ENCODE results near the gene TXNRD1.
"Not testable (repeated sequence)": the region's sequence is repeated elsewhere in the genome, so short reads cannot be mapped to it uniquely, and the experiment has no call there.

TXNRD1 gene

GRCh38 chr12:104218506-104218905 lies 2.9 kb downstream of the TXNRD1 start:
- H3K4me1 ChIP-seq (ENCODE audit: control insufficient read depth in 1 of 2, insufficient read depth in 2 of 2, low read length in 2 of 2): peaks cover 13 to 18% of the 10 kb centered on the region in 2 donors
- not testable (repeated sequence) for H3K36me3 ChIP-seq (ENCODE audit: control insufficient read depth in 1 of 2, insufficient read depth in 2 of 2, low read length in 2 of 2); H3K27ac ChIP-seq (ENCODE audit: low read depth, low read length); H3K27me3 ChIP-seq (ENCODE audit: control insufficient read depth in 1 of 2, insufficient read depth in 2 of 2, low read length in 2 of 2); H3K9ac ChIP-seq (ENCODE audit: low read depth in 1 of 2, low read length in 2 of 2); H3K4me3 ChIP-seq (ENCODE audit: low read depth in 1 of 2, low read length in 2 of 2); H3K9me3 ChIP-seq (ENCODE audit: control insufficient read depth in 1 of 2, low read length in 2 of 2)

- no peaks in the 10 kb centered on the region for H3K36me3 ChIP-seq (ENCODE audit: control insufficient read depth in 1 of 2, insufficient read depth in 2 of 2, low read length in 2 of 2)
- H3K9me3 ChIP-seq (ENCODE audit: control insufficient read depth in 1 of 2, low read length in 2 of 2): no peaks in the 10 kb centered on the region
- peaks cover 16 to 23% of the 10 kb centered on the region in 2 donors for H3K4me1 ChIP-seq (ENCODE audit: control insufficient read depth in 1 of 2, insufficient read depth in 2 of 2, low read length in 2 of 2)
- no peaks in the 10 kb centered on the region for H3K27me3 ChIP-seq (ENCODE audit: control insufficient read depth in 1 of 2, insufficient read depth in 2 of 2, low read length in 2 of 2)
- peak overlapping the region; percentile 23 for H3K27ac ChIP-seq (ENCODE audit: low read depth, low read length)
- no peak overlapping the region for H3K4me3 ChIP-seq (ENCODE audit: low read depth in 1 of 2, low read length in 2 of 2)
- no peak overlapping the region for H3K9ac ChIP-seq (ENCODE audit: low read depth in 1 of 2, low read length in 2 of 2)
These were observed 3.4 kb downstream of the TXNRD1 start for GRCh38 chr12:104218935-104219334.

GRCh38 chr12:104219361-104219892 lies 3.8 kb downstream of the TXNRD1 start:
- H3K9ac ChIP-seq (ENCODE audit: low read depth in 1 of 2, low read length in 2 of 2): no peak overlapping the region
- no peaks in the 10 kb centered on the region for H3K36me3 ChIP-seq (ENCODE audit: control insufficient read depth in 1 of 2, insufficient read depth in 2 of 2, low read length in 2 of 2)
- no peak overlapping the region for H3K27ac ChIP-seq (ENCODE audit: low read depth, low read length)
- H3K4me1 ChIP-seq (ENCODE audit: control insufficient read depth in 1 of 2, insufficient read depth in 2 of 2, low read length in 2 of 2): peaks cover 16 to 23% of the 10 kb centered on the region in 2 donors
- H3K9me3 ChIP-seq (ENCODE audit: control insufficient read depth in 1 of 2, low read length in 2 of 2): no peaks in the 10 kb centered on the region
- H3K27me3 ChIP-seq (ENCODE audit: control insufficient read depth in 1 of 2, insufficient read depth in 2 of 2, low read length in 2 of 2): no peaks in the 10 kb centered on the region
- peak overlapping the region in 1 of 2 donors; percentile 37 for H3K4me3 ChIP-seq (ENCODE audit: low read depth in 1 of 2, low read length in 2 of 2)

GRCh38 chr12:104219908-104220404 lies 4.4 kb downstream of the TXNRD1 start:
- Histone ChIP-seq H3K9ac (ENCODE audit: low read depth in 1 of 2, low read length in 2 of 2) (no peak overlapping the region), H3K27me3 (ENCODE audit: control insufficient read depth in 1 of 2, insufficient read depth in 2 of 2, low read length in 2 of 2) (no peaks in the 10 kb centered on the region), H3K4me1 (ENCODE audit: control insufficient read depth in 1 of 2, insufficient read depth in 2 of 2, low read length in 2 of 2) (peaks cover 16 to 23% of the 10 kb centered on the region in 2 donors), H3K36me3 (ENCODE audit: control insufficient read depth in 1 of 2, insufficient read depth in 2 of 2, low read length in 2 of 2) (no peaks in the 10 kb centered on the region), H3K27ac (ENCODE audit: low read depth, low read length) (peak overlapping the region; percentile 53), H3K4me3 (ENCODE audit: low read depth in 1 of 2, low read length in 2 of 2) (peak overlapping the region; percentile 25 to 37), H3K9me3 (ENCODE audit: control insufficient read depth in 1 of 2, low read length in 2 of 2) (no peaks in the 10 kb centered on the region)

GRCh38 chr12:104220931-104221330 lies 5.4 kb downstream of the TXNRD1 start:
- H3K4me3 ChIP-seq (ENCODE audit: low read depth in 1 of 2, low read length in 2 of 2): no peak overlapping the region
- H3K27ac ChIP-seq (ENCODE audit: low read depth, low read length): no peak overlapping the region
- no peak overlapping the region for H3K9ac ChIP-seq (ENCODE audit: low read depth in 1 of 2, low read length in 2 of 2)
- peaks cover 16 to 19% of the 10 kb centered on the region in 2 donors for H3K4me1 ChIP-seq (ENCODE audit: control insufficient read depth in 1 of 2, insufficient read depth in 2 of 2, low read length in 2 of 2)
- H3K36me3 ChIP-seq (ENCODE audit: control insufficient read depth in 1 of 2, insufficient read depth in 2 of 2, low read length in 2 of 2): no peaks in the 10 kb centered on the region
- H3K9me3 ChIP-seq (ENCODE audit: control insufficient read depth in 1 of 2, low read length in 2 of 2): no peaks in the 10 kb centered on the region
- no peaks in the 10 kb centered on the region for H3K27me3 ChIP-seq (ENCODE audit: control insufficient read depth in 1 of 2, insufficient read depth in 2 of 2, low read length in 2 of 2)

- no peaks in the 10 kb centered on the region for H3K36me3 ChIP-seq (ENCODE audit: control insufficient read depth in 1 of 2, insufficient read depth in 2 of 2, low read length in 2 of 2)
- no peaks in the 10 kb centered on the region for H3K27me3 ChIP-seq (ENCODE audit: control insufficient read depth in 1 of 2, insufficient read depth in 2 of 2, low read length in 2 of 2)
These were observed 7.4 kb downstream of the TXNRD1 start for GRCh38 chr12:104222976-104223375.

GRCh38 chr12:104223712-104224111 lies 8.1 kb downstream of the TXNRD1 start:
- Histone ChIP-seq H3K9me3 (ENCODE audit: control insufficient read depth in 1 of 2, low read length in 2 of 2) (no peaks in the 10 kb centered on the region), H3K9ac (ENCODE audit: low read depth in 1 of 2, low read length in 2 of 2) (no peak overlapping the region), H3K27me3 (ENCODE audit: control insufficient read depth in 1 of 2, insufficient read depth in 2 of 2, low read length in 2 of 2) (no peaks in the 10 kb centered on the region), H3K36me3 (ENCODE audit: control insufficient read depth in 1 of 2, insufficient read depth in 2 of 2, low read length in 2 of 2) (no peaks in the 10 kb centered on the region), H3K4me1 (ENCODE audit: control insufficient read depth in 1 of 2, insufficient read depth in 2 of 2, low read length in 2 of 2) (peaks cover 16 to 19% of the 10 kb centered on the region in 2 donors), H3K4me3 (ENCODE audit: low read depth in 1 of 2, low read length in 2 of 2) (no peak overlapping the region), H3K27ac (ENCODE audit: low read depth, low read length) (no peak overlapping the region)

More at GRCh38 chr12:104222976-104223375, 7.4 kb downstream of the TXNRD1 start:
- no peaks in the 10 kb centered on the region for H3K9me3 ChIP-seq (ENCODE audit: control insufficient read depth in 1 of 2, low read length in 2 of 2)
- no peak overlapping the region for H3K9ac ChIP-seq (ENCODE audit: low read depth in 1 of 2, low read length in 2 of 2)
- H3K4me1 ChIP-seq (ENCODE audit: control insufficient read depth in 1 of 2, insufficient read depth in 2 of 2, low read length in 2 of 2): peaks cover 16 to 19% of the 10 kb centered on the region in 2 donors
- H3K4me3 ChIP-seq (ENCODE audit: low read depth in 1 of 2, low read length in 2 of 2): no peak overlapping the region
- no peak overlapping the region for H3K27ac ChIP-seq (ENCODE audit: low read depth, low read length)

- Histone ChIP-seq H3K36me3 (ENCODE audit: control insufficient read depth in 1 of 2, insufficient read depth in 2 of 2, low read length in 2 of 2) (no peaks in the 10 kb centered on the region), H3K27ac (ENCODE audit: low read depth, low read length) (no peak overlapping the region), H3K4me3 (ENCODE audit: low read depth in 1 of 2, low read length in 2 of 2) (no peak overlapping the region), H3K4me1 (ENCODE audit: control insufficient read depth in 1 of 2, insufficient read depth in 2 of 2, low read length in 2 of 2) (peaks cover 4 to 7% of the 10 kb centered on the region in 2 donors), H3K9ac (ENCODE audit: low read depth in 1 of 2, low read length in 2 of 2) (no peak overlapping the region), H3K9me3 (ENCODE audit: control insufficient read depth in 1 of 2, low read length in 2 of 2) (no peaks in the 10 kb centered on the region), H3K27me3 (ENCODE audit: control insufficient read depth in 1 of 2, insufficient read depth in 2 of 2, low read length in 2 of 2) (no peaks in the 10 kb centered on the region)
These were observed 11.1 kb downstream of the TXNRD1 start for GRCh38 chr12:104226672-104227071.

GRCh38 chr12:104230304-104231095 lies 14.9 kb downstream of the TXNRD1 start:
- H3K27me3 ChIP-seq (ENCODE audit: control insufficient read depth in 1 of 2, insufficient read depth in 2 of 2, low read length in 2 of 2): no peaks in the 10 kb centered on the region
- no peaks in the 10 kb centered on the region for H3K36me3 ChIP-seq (ENCODE audit: control insufficient read depth in 1 of 2, insufficient read depth in 2 of 2, low read length in 2 of 2)
- no peak overlapping the region for H3K9ac ChIP-seq (ENCODE audit: low read depth in 1 of 2, low read length in 2 of 2)
- H3K9me3 ChIP-seq (ENCODE audit: control insufficient read depth in 1 of 2, low read length in 2 of 2): peaks cover 16 to 25% of the 10 kb centered on the region in 2 donors
- H3K4me1 ChIP-seq (ENCODE audit: control insufficient read depth in 1 of 2, insufficient read depth in 2 of 2, low read length in 2 of 2): no peaks in the 10 kb centered on the region
- H3K4me3 ChIP-seq (ENCODE audit: low read depth in 1 of 2, low read length in 2 of 2): no peak overlapping the region
- no peak overlapping the region for H3K27ac ChIP-seq (ENCODE audit: low read depth, low read length)

GRCh38 chr12:104232609-104233280 lies 17.2 kb downstream of the TXNRD1 start:
- Histone ChIP-seq H3K27ac (ENCODE audit: low read depth, low read length) (no peak overlapping the region), H3K9ac (ENCODE audit: low read depth in 1 of 2, low read length in 2 of 2) (no peak overlapping the region), H3K4me3 (ENCODE audit: low read depth in 1 of 2, low read length in 2 of 2) (no peak overlapping the region), H3K4me1 (ENCODE audit: control insufficient read depth in 1 of 2, insufficient read depth in 2 of 2, low read length in 2 of 2) (no peaks in the 10 kb centered on the region), H3K36me3 (ENCODE audit: control insufficient read depth in 1 of 2, insufficient read depth in 2 of 2, low read length in 2 of 2) (no peaks in the 10 kb centered on the region), H3K9me3 (ENCODE audit: control insufficient read depth in 1 of 2, low read length in 2 of 2) (peaks cover 23 to 33% of the 10 kb centered on the region in 2 donors), H3K27me3 (ENCODE audit: control insufficient read depth in 1 of 2, insufficient read depth in 2 of 2, low read length in 2 of 2) (no peaks in the 10 kb centered on the region)
